K562 (cell line): Measurements from ENCODE around the gene STUM. TPM values are rescaled to one million over a fixed set of nuclear protein-coding genes. Genes with fewer than 3 reads are reported as not detected.
A peak's percentile ranks its signal among the peaks of the same experiment; 100 is the strongest.

Experiments
- ATAC-seq: fragments of 200-7000 bp; cut with Tn5 transposase; 3 replicates; pipeline ENCODE4 v1.9.1; 2020; ENCODE audit warnings: moderate library complexity
- BruUV-seq: library from RNA; stranded (reverse); fragments of 400-500 nt; replicated peaks from 2 replicates; lab custom pipeline; 2021; lab: Mats Ljungman, UMichigan
- CTCF ChIA-PET: fragments of 300-600 bp; formaldehyde crosslinking; extraction: SDS; loops from one replicate; lab custom pipeline; 2021; ENCODE audit warnings: low intra/inter-chr PET ratio; lab: Yijun Ruan, JAX
- POLR2A ChIA-PET: fragments of 300-600, 350-650 bp; sonication (Branson Sonifier 250); formaldehyde crosslinking; extraction: SDS; loops from one replicate; lab custom pipeline; 2021; ENCODE audit warnings: antibody characterized with exemption, inconsistent platforms; lab: Yijun Ruan, JAX
- DNase-seq, 4 experiments: peaks; one replicate each; pipeline versions ENCODE4 v3.0.0 to v3.0.0-alpha.2; 2011 to 2018; ENCODE audit warnings: low spot score in 3 of 4, mixed read lengths in 3 of 4; ENCODE audit errors: extremely low read depth in 1 of 4
- FAIRE-seq: peaks from 2 replicates; lab custom pipeline; 2011; peaks lifted over from hg19 to GRCh38; lab: Jason Lieb, UNC
- H2AFZ ChIP-seq: 2 replicates; pipeline ENCODE4 v1.6.0; 2011; ENCODE audit warnings: low read depth, low read length, control low read depth, inconsistent platforms
- H3K27ac ChIP-seq: fragments of 200-600 bp; 3 replicates; pipeline ENCODE4 v1.8.0; 2011; ENCODE audit warnings: low read depth, mild to moderate bottlenecking, control low read depth, inconsistent platforms, low read length, moderate library complexity, mixed read lengths; ENCODE audit errors: extremely low read depth
- H3K27me3 ChIP-seq, 2 experiments: fragments of 300-600 bp in 1 of 2; 2 replicates in 1 of 2; 3 replicates in 1 of 2; pipeline versions ENCODE4 v1.6.0 to v1.8.0; 2011; ENCODE audit warnings: inconsistent platforms in 2 of 2, low read length in 2 of 2, mild to moderate bottlenecking in 1 of 2, mixed read lengths in 1 of 2, moderate library complexity in 1 of 2; ENCODE audit not compliant: control insufficient read depth in 2 of 2, insufficient read depth in 2 of 2
- H3K36me3 ChIP-seq: fragments of 300-600 bp; 3 replicates; pipeline ENCODE4 v1.8.0; 2011; ENCODE audit warnings: mild to moderate bottlenecking, low read length, inconsistent platforms; ENCODE audit not compliant: control insufficient read depth, insufficient read depth
- H3K4me1 ChIP-seq, 2 experiments: fragments of 200-600 bp in 1 of 2; replicated peaks in 1 of 2; 2 replicates in 1 of 2; 3 replicates in 1 of 2; pipeline versions ENCODE4 v1.5.1 to v1.8.0; 2011; ENCODE audit warnings: inconsistent platforms in 2 of 2, low read length in 2 of 2, mild to moderate bottlenecking in 1 of 2, mixed read lengths in 1 of 2, moderate library complexity in 1 of 2; ENCODE audit not compliant: control insufficient read depth in 2 of 2, insufficient read depth in 2 of 2
- H3K4me2 ChIP-seq: 2 replicates; pipeline ENCODE4 v1.6.1; 2011; ENCODE audit warnings: low read length, control low read depth, inconsistent platforms, mixed read lengths; ENCODE audit not compliant: insufficient read depth
- H3K4me3 ChIP-seq: fragments of 200-600 bp; sonication (generic), shearing (Covaris generic); 2 replicates; pipeline ENCODE4 v1.5.1; 2016; ENCODE audit warnings: control low read depth, inconsistent platforms
- H3K79me2 ChIP-seq: fragments of 200-600 bp; 3 replicates; pipeline ENCODE4 v1.8.0; 2011; ENCODE audit warnings: low read length, inconsistent platforms; ENCODE audit not compliant: control insufficient read depth, insufficient read depth
- H3K9ac ChIP-seq, 2 experiments: 2 replicates each; pipeline versions ENCODE4 v1.6.0 to v1.6.1; 2011; ENCODE audit warnings: low read depth in 2 of 2, low read length in 2 of 2, control low read depth in 1 of 2, inconsistent platforms in 1 of 2, mild to moderate bottlenecking in 1 of 2, mixed read lengths in 1 of 2; ENCODE audit not compliant: insufficient read depth in 1 of 2
- H3K9me1 ChIP-seq: one replicate; pipeline ENCODE4 v1.6.0; 2011; ENCODE audit warnings: inconsistent platforms, mild to moderate bottlenecking, low read length, moderate library complexity; ENCODE audit not compliant: control insufficient read depth, insufficient read depth
- H3K9me3 ChIP-seq: replicated peaks from 2 replicates; pipeline ENCODE4 v1.5.1; 2011; ENCODE audit warnings: low read depth, low read length, inconsistent platforms; ENCODE audit not compliant: control insufficient read depth, insufficient read depth
- H4K20me1 ChIP-seq: replicated peaks from 2 replicates; pipeline ENCODE4 v1.6.1; 2011; ENCODE audit warnings: low read length, inconsistent platforms, mixed read lengths; ENCODE audit not compliant: control insufficient read depth, insufficient read depth
- ARID4B ChIP-seq: sonication (generic); formaldehyde crosslinking; IDR thresholded peaks from 2 replicates; pipeline ENCODE4 v1.8.0; 2022; ENCODE audit warnings: mild to moderate bottlenecking, missing genetic modification reagents
- EP400 ChIP-seq: fragments of 450-650 bp; IDR thresholded peaks from 2 replicates; pipeline ENCODE4 v1.6.1; 2017; ENCODE audit warnings: antibody characterized with exemption, mild to moderate bottlenecking, moderate library complexity
- FOSL1 ChIP-seq: fragments of 200-800 bp; sonication (Bioruptor generic); conservative IDR thresholded peaks from 2 replicates; pipeline ENCODE4 v1.6.1; 2016; ENCODE audit warnings: missing genetic modification characterization, missing compliant biosample characterization
- NR2F6 ChIP-seq: fragments of 450-650 bp; formaldehyde crosslinking; IDR thresholded peaks from 2 replicates; pipeline ENCODE4 v1.4.0; 2020; ENCODE audit warnings: mild to moderate bottlenecking
- PBX2 ChIP-seq, 2 experiments: IDR thresholded peaks in 1 of 2; conservative IDR thresholded peaks in 1 of 2; 2 replicates each; pipeline ENCODE4 v1.6.1; 2016; ENCODE audit warnings: low read depth in 2 of 2, mild to moderate bottlenecking in 1 of 2, missing compliant biosample characterization in 1 of 2, missing genetic modification characterization in 1 of 2, moderate library complexity in 1 of 2
- RBM22 ChIP-seq: fragments of 200-400 bp; formaldehyde crosslinking; IDR thresholded peaks from 2 replicates; pipeline ENCODE4 v1.6.1; 2018; ENCODE audit warnings: low read length, low read depth; ENCODE audit not compliant: poor library complexity, severe bottlenecking
- RBM25 ChIP-seq: fragments of 200-400 bp; formaldehyde crosslinking; IDR thresholded peaks from 2 replicates; pipeline ENCODE4 v1.6.1; 2018; ENCODE audit warnings: low read length, low read depth, moderate library complexity; ENCODE audit not compliant: severe bottlenecking
- RBM39 ChIP-seq: fragments of 200-400 bp; formaldehyde crosslinking; optimal IDR thresholded peaks from 2 replicates; pipeline ENCODE3; 2018; ENCODE audit warnings: low read depth, low read length
- RFX5 ChIP-seq: IDR thresholded peaks from 2 replicates; pipeline ENCODE4 v1.6.1; 2011; ENCODE audit warnings: low read depth, mild to moderate bottlenecking, improper control_type of control experiment, low read length
- ZMIZ1 ChIP-seq, 2 experiments: fragments of 150-350 bp in 1 of 2; IDR thresholded peaks; 2 replicates each; pipeline ENCODE4 v1.6.1; 2012 to 2016; ENCODE audit warnings: low read depth in 2 of 2, low read length in 2 of 2, mild to moderate bottlenecking in 1 of 2, moderate library complexity in 1 of 2
- ZNF174 ChIP-seq: fragments of 250-450 bp; sonication (Bioruptor Pico); IDR thresholded peaks from 2 replicates; pipeline ENCODE4 v1.4.0; 2020; ENCODE audit warnings: mild to moderate bottlenecking
- WGBS: fragments of 100-300 bp; shearing (Covaris generic); methylation state at CpG from one replicate; pipeline ENCODE4 v1.1.6; 2016; ENCODE audit warnings: low coverage, mixed read lengths; ENCODE audit not compliant: insufficient coverage; ENCODE audit errors: missing lambda C conversion rate; 5-methylcytosine and 5-hydroxymethylcytosine counted together
- in situ Hi-C: fragments of 300-500 bp; cut with MboI; formaldehyde crosslinking; loops from 4 replicates; pipeline ENCODE4 v1.15.0; 2018; ENCODE audit warnings: inconsistent platforms, mixed read lengths
- intact Hi-C: fragments of 100-400 bp; cut with micrococcal nuclease; formaldehyde crosslinking; loops from 2 replicates; pipeline ENCODE4 v1.14.2; 2022
- polyA plus RNA-seq, 8 experiments: library from polyadenylated mRNA; depleted of rRNA in 4 of 8; stranded (reverse) in 5 of 8; unstranded in 3 of 8; fragments of >200 nt; fragmentation: Nextera tagmentation in 2 of 8; fragmentation: Illumina TruSeq in 1 of 8; extraction: Ambion mirVana in 2 of 8; extraction: Trizol in 1 of 8; gene quantifications; 2 replicates each; pipeline versions ENCODE4 v1.2.1 to v1.2.3, GENCODE V29; 2011 to 2014; ENCODE audit warnings: inconsistent platforms in 1 of 8, missing spikeins in 1 of 8
- total RNA-seq, 7 experiments: library from RNA; depleted of rRNA in 6 of 7; stranded (reverse); fragments of >200 nt in 6 of 7; fragmentation: Illumina TruSeq in 2 of 7; extraction: Trizol in 2 of 7; gene quantifications; 2 replicates each; pipeline versions ENCODE4 v1.2.1 to v1.2.3, GENCODE V29; 2011 to 2021; ENCODE audit warnings: low replicate concordance in 1 of 7

Gene STUM
- total and polyA plus RNA-seq, 9 of the 15 experiments (the other 6 are each of a cell fraction or from before 2014, with no cell fraction given), result not detected

- WGBS, result 8% methylated on average over 8 of the region's 8 CpGs
- BruUV-seq, result no TSS peak
- intact Hi-C loops, result no loop called here
- TF ChIP-seq RBM25 (no peak), RBM22 (no peak), ZNF174 (CRISPR knock-in tag) (no peak), EP400 (no peak), RBM39 (no peak), NR2F6 (no peak), ZMIZ1 (IDR thresholded peaks at IDR 0.05; ENCODE audit: low read depth in 2 of 2, low read length in 2 of 2) (no peak), ARID4B (CRISPR knock-in tag) (no peak), RFX5 (no peak), FOSL1 (tag) (no peak), PBX2 (CRISPR knock-in tag; IDR thresholded peaks at IDR 0.05; ENCODE audit: low read depth) (no peak), PBX2 (tag; conservative IDR thresholded peaks at IDR 0.05; ENCODE audit: low read depth) (no peak)
Measured at GRCh38 chr1:226642421-226642820, 93.9 kb downstream of the STUM start.

More at GRCh38 chr1:226642421-226642820, 93.9 kb downstream of the STUM start:
- in situ Hi-C loops, result no loop called here
- ATAC-seq (no peak), FAIRE-seq (no peak), DNase-seq (no peak)
- Histone ChIP-seq H2AFZ (0 out of 2 replicates have a peak overlapping the region, but pooled peaks have one; percentile 14), H3K4me3 (no peak overlapping the region), H3K27me3 (peaks cover 76 to 98% of the 10 kb centered on the region in 2 experiments), H3K79me2 (no peaks in the 10 kb centered on the region), H4K20me1 (peaks cover 14% of the 10 kb centered on the region; the same call in 1 of the 2 replicates), H3K9me1 (no peaks in the 10 kb centered on the region), H3K9me3 (no peaks in the 10 kb centered on the region), H3K4me1 (peaks cover 8 to 31% of the 10 kb centered on the region in 2 experiments; a peak in 4 of 5 replicates), H3K4me2 (no peak overlapping the region), H3K36me3 (no peaks in the 10 kb centered on the region), H3K9ac (no peak overlapping the region), H3K27ac (no peak overlapping the region)
- ChIA-PET CTCF (no interaction called here), POLR2A (interaction anchor here (0.6 to 1.6 kb wide), 2 partner anchors 15 to 532 kb away, joined by 3 to 4 read pairs; no protein-coding TSS in a partner anchor)
